Measurements from ENCODE around the gene WDR75. TPM values are rescaled to one million over a fixed set of nuclear protein-coding genes. Genes with fewer than 3 reads are reported as not detected.

Gene WDR75
- polyA plus RNA-seq, 1 donor (not counting 4 experiments of a cell fraction or from before 2014, with no cell fraction given): 60.4 TPM

- Histone ChIP-seq H3K4me3 (ENCODE audit: control insufficient read depth in 2 of 3, extremely low read depth in 1 of 3, insufficient read depth in 2 of 3, low read depth in 1 of 3, low read length in 3 of 3) (no peak overlapping the region), H3K9me1 (ENCODE audit: control insufficient read depth, extremely low read depth, insufficient read depth, low read length) (no peaks in the 10 kb centered on the region), H3K4me1 (ENCODE audit: control insufficient read depth, extremely low read depth, insufficient read depth, low read length) (no peaks in the 10 kb centered on the region), H3K27me3 (ENCODE audit: control insufficient read depth, extremely low read depth, insufficient read depth, low read length) (no peaks in the 10 kb centered on the region), H3K79me2 (ENCODE audit: control insufficient read depth, insufficient read depth, low read length) (no peaks in the 10 kb centered on the region), H2AFZ (ENCODE audit: control insufficient read depth, low read length) (no peak overlapping the region), H3K4me2 (ENCODE audit: control insufficient read depth, extremely low read depth, insufficient read depth, low read depth, low read length) (no peak overlapping the region), H3K9ac (ENCODE audit: control insufficient read depth, extremely low read depth, insufficient read depth, low read length) (no peak overlapping the region), H3K9me3 (ENCODE audit: control insufficient read depth, low read depth, low read length) (no peaks in the 10 kb centered on the region), H3K36me3 (ENCODE audit: control insufficient read depth in 2 of 2, extremely low read depth in 1 of 2, insufficient read depth in 2 of 2, low read length in 2 of 2) (no peaks in the 10 kb centered on the region), H3K27ac (ENCODE audit: control insufficient read depth, insufficient read depth, low read length) (no peak overlapping the region), H4K20me1 (ENCODE audit: control insufficient read depth, extremely low read depth, insufficient read depth, low read length) (no peaks in the 10 kb centered on the region)
- FAIRE-seq (no peak), DNase-seq (ENCODE audit: low read depth, low spot score) (no peak)
- dilution Hi-C loops (cut with MboI; ENCODE audit: extremely low pct_ligation_motif_present, low sequenced_read_pairs): no loop called here
- TF ChIP-seq EZH2 (IDR thresholded peaks at IDR 0.05; ENCODE audit: low read length) (no peak), CTCF (optimal IDR thresholded peaks at IDR 0.05 in 1 of 3, IDR thresholded peaks at IDR 0.05 in 1 of 3, conservative IDR thresholded peaks at IDR 0.05 in 1 of 3; ENCODE audit: extremely low read depth in 1 of 3, insufficient read depth in 2 of 3, low read length in 3 of 3) (no peak)
These were observed 42.3 kb downstream of the WDR75 start for GRCh38 chr2:189483571-189483970.

- TF ChIP-seq CTCF (optimal IDR thresholded peaks at IDR 0.05 in 1 of 3, IDR thresholded peaks at IDR 0.05 in 1 of 3, conservative IDR thresholded peaks at IDR 0.05 in 1 of 3; ENCODE audit: extremely low read depth in 1 of 3, insufficient read depth in 2 of 3, low read length in 3 of 3) (no peak), EZH2 (IDR thresholded peaks at IDR 0.05; ENCODE audit: low read length) (no peak)
- dilution Hi-C loops (cut with MboI; ENCODE audit: extremely low pct_ligation_motif_present, low sequenced_read_pairs): no loop called here
- H3K4me1 ChIP-seq (ENCODE audit: control insufficient read depth, extremely low read depth, insufficient read depth, low read length): no peaks in the 10 kb centered on the region
- no peaks in the 10 kb centered on the region for H3K79me2 ChIP-seq (ENCODE audit: control insufficient read depth, insufficient read depth, low read length)
- no peaks in the 10 kb centered on the region for H3K27me3 ChIP-seq (ENCODE audit: control insufficient read depth, extremely low read depth, insufficient read depth, low read length)
- H3K36me3 ChIP-seq (ENCODE audit: control insufficient read depth in 2 of 2, extremely low read depth in 1 of 2, insufficient read depth in 2 of 2, low read length in 2 of 2): no peaks in the 10 kb centered on the region
- DNase-seq (ENCODE audit: low read depth, low spot score) (no peak), FAIRE-seq (no peak)
- no peaks in the 10 kb centered on the region for H3K9me1 ChIP-seq (ENCODE audit: control insufficient read depth, extremely low read depth, insufficient read depth, low read length)
- no peaks in the 10 kb centered on the region for H3K9me3 ChIP-seq (ENCODE audit: control insufficient read depth, low read depth, low read length)
- H3K27ac ChIP-seq (ENCODE audit: control insufficient read depth, insufficient read depth, low read length): no peak overlapping the region
- H2AFZ ChIP-seq (ENCODE audit: control insufficient read depth, low read length): no peak overlapping the region
- H4K20me1 ChIP-seq (ENCODE audit: control insufficient read depth, extremely low read depth, insufficient read depth, low read length): no peaks in the 10 kb centered on the region
- H3K4me2 ChIP-seq (ENCODE audit: control insufficient read depth, extremely low read depth, insufficient read depth, low read depth, low read length): no peak overlapping the region
- H3K9ac ChIP-seq (ENCODE audit: control insufficient read depth, extremely low read depth, insufficient read depth, low read length): no peak overlapping the region
- no peak overlapping the region for H3K4me3 ChIP-seq (ENCODE audit: control insufficient read depth in 2 of 3, extremely low read depth in 1 of 3, insufficient read depth in 2 of 3, low read depth in 1 of 3, low read length in 3 of 3)
These were observed 42.9 kb downstream of the WDR75 start for GRCh38 chr2:189483980-189484740.
